GM21529 (cell line): ENCODE results near the gene PLA2G4A.

ENCODE experiments used
- ATAC-seq: cut with Tn5 transposase; IDR thresholded peaks from one replicate; pipeline ENCODE4 v1.9.1; 2021; ENCODE audit not compliant: unreplicated experiment

The PLA2G4A gene

GRCh38 chr1:186828611-186829454 is at the start of gene PLA2G4A:
TSS of gene PLA2G4A (plus strand) at chr1:186828949. CDS start at chr1:186854355, 25,406 bp downstream.
- ATAC-seq, result peak; percentile 82

GRCh38 chr1:186780076-186780475 is 48.7 kb upstream of the PLA2G4A start:
- ATAC-seq, result no peak

GRCh38 chr1:186781730-186782129 is 47.0 kb upstream of the PLA2G4A start:
- no peak for ATAC-seq

GRCh38 chr1:186782791-186783190 is 46.0 kb upstream of the PLA2G4A start:
- no peak for ATAC-seq

- no peak for ATAC-seq
Observed at GRCh38 chr1:186783193-186783592, 45.6 kb upstream of the PLA2G4A start.

- no peak for ATAC-seq
Observed at GRCh38 chr1:186785503-186785902, 43.2 kb upstream of the PLA2G4A start.

GRCh38 chr1:186790101-186790500 is 38.6 kb upstream of the PLA2G4A start:
- ATAC-seq, result no peak

- no peak for ATAC-seq
Observed at GRCh38 chr1:186792870-186793581, 35.7 kb upstream of the PLA2G4A start.

GRCh38 chr1:186793582-186793927 is 35.2 kb upstream of the PLA2G4A start:
- no peak for ATAC-seq

GRCh38 chr1:186798960-186799688 is 29.6 kb upstream of the PLA2G4A start:
- no peak for ATAC-seq

- ATAC-seq, result peak; percentile 95
Observed at GRCh38 chr1:186799689-186800054, 29.1 kb upstream of the PLA2G4A start.

- ATAC-seq, result no peak
Observed at GRCh38 chr1:186802388-186802787, 26.4 kb upstream of the PLA2G4A start.

- ATAC-seq, result no peak
Observed at GRCh38 chr1:186804679-186805078, 24.1 kb upstream of the PLA2G4A start.

GRCh38 chr1:186806477-186806876 is 22.3 kb upstream of the PLA2G4A start:
- ATAC-seq, result no peak

- ATAC-seq, result no peak
Observed at GRCh38 chr1:186807163-186807562, 21.6 kb upstream of the PLA2G4A start.

- no peak for ATAC-seq
Observed at GRCh38 chr1:186811892-186812291, 16.9 kb upstream of the PLA2G4A start.

- ATAC-seq, result no peak
Observed at GRCh38 chr1:186812570-186812969, 16.2 kb upstream of the PLA2G4A start.

GRCh38 chr1:186813420-186813819 is 15.3 kb upstream of the PLA2G4A start:
- no peak for ATAC-seq

- ATAC-seq, result peak; percentile 86
Observed at GRCh38 chr1:186819126-186819525, 9.6 kb upstream of the PLA2G4A start.

- ATAC-seq, result peak; percentile 41
Observed at GRCh38 chr1:186819563-186819962, 9.2 kb upstream of the PLA2G4A start.

GRCh38 chr1:186829686-186830587 is 1.2 kb downstream of the PLA2G4A start:
- ATAC-seq, result peak; percentile 34
